Measurements from ENCODE around the gene FBXO21.

- TF ChIP-seq, protein P1, sequence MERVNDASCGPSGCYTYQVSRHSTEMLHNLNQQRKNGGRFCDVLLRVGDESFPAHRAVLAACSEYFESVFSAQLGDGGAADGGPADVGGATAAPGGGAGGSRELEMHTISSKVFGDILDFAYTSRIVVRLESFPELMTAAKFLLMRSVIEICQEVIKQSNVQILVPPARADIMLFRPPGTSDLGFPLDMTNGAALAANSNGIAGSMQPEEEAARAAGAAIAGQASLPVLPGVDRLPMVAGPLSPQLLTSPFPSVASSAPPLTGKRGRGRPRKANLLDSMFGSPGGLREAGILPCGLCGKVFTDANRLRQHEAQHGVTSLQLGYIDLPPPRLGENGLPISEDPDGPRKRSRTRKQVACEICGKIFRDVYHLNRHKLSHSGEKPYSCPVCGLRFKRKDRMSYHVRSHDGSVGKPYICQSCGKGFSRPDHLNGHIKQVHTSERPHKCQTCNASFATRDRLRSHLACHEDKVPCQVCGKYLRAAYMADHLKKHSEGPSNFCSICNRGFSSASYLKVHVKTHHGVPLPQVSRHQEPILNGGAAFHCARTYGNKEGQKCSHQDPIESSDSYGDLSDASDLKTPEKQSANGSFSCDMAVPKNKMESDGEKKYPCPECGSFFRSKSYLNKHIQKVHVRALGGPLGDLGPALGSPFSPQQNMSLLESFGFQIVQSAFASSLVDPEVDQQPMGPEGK (CRISPR knock-in tag; IDR thresholded peaks at IDR 0.05; ENCODE audit: borderline replicate concordance): no peak
- TF ChIP-seq ARNTL (CRISPR knock-in tag; IDR thresholded peaks at IDR 0.05; ENCODE audit: borderline replicate concordance, low read depth): no peak
- TF ChIP-seq CREB5 (CRISPR knock-in tag; IDR thresholded peaks at IDR 0.05; ENCODE audit: low read depth): no peak
- no peak for TF ChIP-seq SNAI2 (CRISPR knock-in tag; IDR thresholded peaks at IDR 0.05)
- no peak for TF ChIP-seq RARB (CRISPR knock-in tag; IDR thresholded peaks at IDR 0.05)
- no peak for TF ChIP-seq CSRNP3 (CRISPR knock-in tag; IDR thresholded peaks at IDR 0.05)
- no peak for TF ChIP-seq ZFP3 (CRISPR knock-in tag; IDR thresholded peaks at IDR 0.05)
- TF ChIP-seq, protein P2, sequence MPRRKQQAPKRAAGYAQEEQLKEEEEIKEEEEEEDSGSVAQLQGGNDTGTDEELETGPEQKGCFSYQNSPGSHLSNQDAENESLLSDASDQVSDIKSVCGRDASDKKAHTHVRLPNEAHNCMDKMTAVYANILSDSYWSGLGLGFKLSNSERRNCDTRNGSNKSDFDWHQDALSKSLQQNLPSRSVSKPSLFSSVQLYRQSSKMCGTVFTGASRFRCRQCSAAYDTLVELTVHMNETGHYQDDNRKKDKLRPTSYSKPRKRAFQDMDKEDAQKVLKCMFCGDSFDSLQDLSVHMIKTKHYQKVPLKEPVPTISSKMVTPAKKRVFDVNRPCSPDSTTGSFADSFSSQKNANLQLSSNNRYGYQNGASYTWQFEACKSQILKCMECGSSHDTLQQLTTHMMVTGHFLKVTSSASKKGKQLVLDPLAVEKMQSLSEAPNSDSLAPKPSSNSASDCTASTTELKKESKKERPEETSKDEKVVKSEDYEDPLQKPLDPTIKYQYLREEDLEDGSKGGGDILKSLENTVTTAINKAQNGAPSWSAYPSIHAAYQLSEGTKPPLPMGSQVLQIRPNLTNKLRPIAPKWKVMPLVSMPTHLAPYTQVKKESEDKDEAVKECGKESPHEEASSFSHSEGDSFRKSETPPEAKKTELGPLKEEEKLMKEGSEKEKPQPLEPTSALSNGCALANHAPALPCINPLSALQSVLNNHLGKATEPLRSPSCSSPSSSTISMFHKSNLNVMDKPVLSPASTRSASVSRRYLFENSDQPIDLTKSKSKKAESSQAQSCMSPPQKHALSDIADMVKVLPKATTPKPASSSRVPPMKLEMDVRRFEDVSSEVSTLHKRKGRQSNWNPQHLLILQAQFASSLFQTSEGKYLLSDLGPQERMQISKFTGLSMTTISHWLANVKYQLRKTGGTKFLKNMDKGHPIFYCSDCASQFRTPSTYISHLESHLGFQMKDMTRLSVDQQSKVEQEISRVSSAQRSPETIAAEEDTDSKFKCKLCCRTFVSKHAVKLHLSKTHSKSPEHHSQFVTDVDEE (CRISPR knock-in tag; IDR thresholded peaks at IDR 0.05): no peak
- TF ChIP-seq ZNF565 (CRISPR knock-in tag; conservative IDR thresholded peaks at IDR 0.05; ENCODE audit: low read depth): no peak
- no peak for TF ChIP-seq TOX (CRISPR knock-in tag; IDR thresholded peaks at IDR 0.05; ENCODE audit: borderline replicate concordance)
- TF ChIP-seq ISL1 (CRISPR knock-in tag; IDR thresholded peaks at IDR 0.05): no peak
- no peak for TF ChIP-seq BACH2 (CRISPR knock-in tag; IDR thresholded peaks at IDR 0.05; ENCODE audit: borderline replicate concordance)
- TF ChIP-seq TCF4 (CRISPR knock-in tag; IDR thresholded peaks at IDR 0.05; ENCODE audit: borderline replicate concordance): no peak
- no peak for TF ChIP-seq GLIS3 (CRISPR knock-in tag; IDR thresholded peaks at IDR 0.05)
Observed at GRCh38 chr12:117124421-117125271, 65.6 kb downstream of the FBXO21 start.

All from SK-N-SH treated with all-trans-retinoic acid at 6 μM for 48 hours (cell line).